Retinal pigment epithelial cell (primary cell): Measurements from ENCODE around the gene PDE6C.

ENCODE experiments used
- DNase-seq: peaks from one replicate; pipeline ENCODE4 v3.0.0-alpha.2; 2010; ENCODE audit warnings: low read depth
- H3K4me3 ChIP-seq: 2 replicates; pipeline ENCODE4 v1.5.1; 2011; ENCODE audit warnings: mild to moderate bottlenecking, low read length, control low read depth, moderate library complexity
- CTCF ChIP-seq: conservative IDR thresholded peaks from 2 replicates; pipeline ENCODE4 v1.5.1; 2011; ENCODE audit warnings: low read depth, low read length, control low read depth, inconsistent platforms

PDE6C gene

GRCh38 chr10:93608421-93608820, 3.9 kb upstream of the PDE6C start:
- no peak for TF ChIP-seq CTCF
- no peak overlapping the region for H3K4me3 ChIP-seq
- DNase-seq, result no peak

DNA sequence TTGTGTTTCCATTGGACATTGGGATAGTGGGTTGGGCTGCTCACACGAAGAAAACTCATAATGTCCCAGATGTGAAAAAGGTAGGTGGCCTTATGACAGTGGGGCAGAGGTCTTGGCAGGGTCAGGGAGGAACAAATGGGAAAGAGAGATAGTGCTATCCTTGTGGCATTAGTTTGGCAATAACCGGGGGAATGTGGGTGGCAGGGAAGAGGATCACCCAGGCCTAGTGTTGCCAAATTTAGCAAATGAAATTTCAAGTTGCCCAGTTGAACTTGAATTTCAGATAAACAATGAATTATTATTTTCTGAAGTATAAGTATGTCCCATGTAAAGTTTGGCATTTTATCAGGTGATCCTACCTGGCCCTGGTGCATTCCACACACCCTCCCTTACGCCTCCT, 789 bp downstream of the PDE6C start:
- no peak overlapping the region for H3K4me3 ChIP-seq
- no peak for TF ChIP-seq CTCF
- no peak for DNase-seq

DNA sequence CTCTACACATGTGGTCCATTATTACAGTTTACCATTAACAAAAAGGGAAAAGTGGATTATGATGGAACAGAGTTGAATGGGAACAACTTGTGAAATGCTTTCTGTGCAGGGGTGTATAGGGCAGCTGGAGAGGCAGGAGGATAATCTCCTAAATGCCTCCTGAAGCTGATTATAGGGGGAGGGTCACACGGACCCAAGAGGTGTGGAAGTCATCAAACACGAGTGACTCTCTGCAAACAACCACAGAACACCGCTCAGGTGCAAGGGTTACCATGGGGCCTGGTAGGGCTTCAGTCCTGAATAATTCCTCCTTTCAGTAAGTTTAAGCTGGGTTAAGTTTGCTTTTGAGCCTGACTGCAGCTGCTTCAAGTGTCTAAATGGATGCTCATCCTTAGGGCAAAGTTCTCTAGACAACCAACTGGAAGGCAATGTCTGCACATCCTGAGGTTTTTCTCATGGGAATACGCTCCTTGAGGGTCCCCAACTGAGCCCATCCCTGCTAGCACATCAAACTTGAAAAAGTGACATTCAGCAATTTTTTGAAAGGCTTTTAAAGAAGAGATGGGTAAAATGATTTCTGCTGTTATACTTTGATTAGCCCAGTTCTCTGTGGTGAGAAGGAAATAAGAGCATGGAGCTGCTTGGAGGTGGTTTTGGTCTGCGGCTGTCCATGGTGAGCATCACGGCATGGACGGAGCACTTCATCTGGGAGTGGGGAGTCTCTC, 1.9 kb downstream of the PDE6C start:
- TF ChIP-seq CTCF, result no peak
- H3K4me3 ChIP-seq, result no peak overlapping the region
- no peak for DNase-seq

DNA sequence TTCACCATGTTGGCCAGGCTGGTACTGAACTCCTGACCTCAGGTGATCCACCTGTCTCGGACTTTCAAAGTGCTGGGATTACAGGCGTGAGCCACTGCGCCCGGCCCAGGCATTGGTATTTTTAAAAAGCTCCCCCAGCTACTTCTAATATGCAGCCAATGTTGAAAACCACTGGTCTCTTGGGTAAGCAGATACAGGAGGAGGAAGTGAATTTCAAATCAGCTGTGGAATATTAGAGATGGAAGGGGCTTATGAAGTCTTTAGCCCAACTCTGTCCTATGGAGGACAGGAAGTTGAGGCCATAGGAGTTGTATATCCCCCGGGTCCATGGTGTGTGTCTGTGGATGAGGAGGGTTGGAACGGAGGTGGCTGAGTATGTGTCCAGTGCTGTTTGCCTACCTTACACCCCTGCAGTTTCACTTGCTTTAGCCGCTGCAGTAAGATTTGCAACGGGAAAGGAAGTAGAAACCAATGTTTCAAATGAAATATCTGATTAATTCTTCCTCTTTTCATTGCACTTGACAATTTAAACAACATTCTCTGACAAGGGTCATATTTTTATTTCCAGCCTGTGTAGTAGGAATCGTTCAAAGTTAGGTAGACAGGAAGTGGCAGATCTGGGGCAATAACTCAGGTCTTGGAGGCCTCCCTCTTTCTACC, 3.4 kb downstream of the PDE6C start:
- no peak for TF ChIP-seq CTCF
- no peak overlapping the region for H3K4me3 ChIP-seq
- DNase-seq, result no peak

GRCh38 chr10:93620925-93621324, 8.6 kb downstream of the PDE6C start:
- no peak overlapping the region for H3K4me3 ChIP-seq
- no peak for DNase-seq
- no peak for TF ChIP-seq CTCF

- no peak for TF ChIP-seq CTCF
- no peak for DNase-seq
Observed at GRCh38 chr10:93622942-93623341, 10.6 kb downstream of the PDE6C start.

DNA sequence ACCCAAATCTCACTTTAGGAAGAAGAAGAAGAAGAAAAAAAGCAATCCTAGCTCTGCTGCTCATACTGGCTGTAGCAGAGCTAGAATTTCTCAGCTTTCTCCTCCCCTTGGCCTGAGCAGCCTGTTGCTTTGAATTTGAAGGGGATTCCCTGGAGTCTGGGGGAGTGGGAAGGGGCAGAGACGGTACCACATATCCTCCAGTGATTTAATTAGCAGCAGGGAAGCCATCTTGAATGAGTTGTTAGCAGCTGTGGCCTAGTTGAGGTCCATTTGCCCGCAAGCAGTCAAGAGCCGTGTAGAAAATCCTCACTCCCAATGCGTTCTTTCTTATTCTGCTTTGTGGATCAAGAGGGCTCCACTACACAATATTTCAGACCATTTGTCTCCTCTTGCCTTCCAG, 16.5 kb downstream of the PDE6C start:
- no peak overlapping the region for H3K4me3 ChIP-seq
- no peak for TF ChIP-seq CTCF

More at GRCh38 chr10:93622942-93623341, 10.6 kb downstream of the PDE6C start:
- H3K4me3 ChIP-seq, result no peak overlapping the region

More for the DNA sequence above, 16.5 kb downstream of the PDE6C start:
- DNase-seq, result no peak
